GM12891 (cell line): ENCODE results near the gene KRT4.

Experiments used
- DNase-seq: peaks from one replicate; pipeline ENCODE4 v3.0.0; 2011; ENCODE audit warnings: low spot score; ENCODE audit not compliant: insufficient read length
- FAIRE-seq: peaks from 2 replicates; lab custom pipeline; 2011; peaks lifted over from hg19 to GRCh38; lab: Jason Lieb, UNC
- PAX5 ChIP-seq: IDR thresholded peaks from 2 replicates; pipeline ENCODE4 v1.6.1; 2011; ENCODE audit warnings: low read length, moderate library complexity, mild to moderate bottlenecking; ENCODE audit not compliant: insufficient read depth, severe bottlenecking
- POLR2A ChIP-seq: IDR thresholded peaks from 2 replicates; pipeline ENCODE4 v1.6.1; 2011; ENCODE audit warnings: low read depth, low read length, control low read depth
- POLR2AphosphoS5 ChIP-seq: IDR thresholded peaks from 2 replicates; pipeline ENCODE4 v1.6.1; 2011; ENCODE audit warnings: low read depth, low read length, control low read depth
- POU2F2 ChIP-seq: IDR thresholded peaks from 2 replicates; pipeline ENCODE4 v1.6.1; 2011; ENCODE audit warnings: low read depth, mild to moderate bottlenecking, control low read depth, low read length, moderate library complexity
- SPI1 ChIP-seq: IDR thresholded peaks from 2 replicates; pipeline ENCODE4 v1.6.1; 2011; ENCODE audit warnings: low read depth, low read length, control low read depth
- TAF1 ChIP-seq: IDR thresholded peaks from 2 replicates; pipeline ENCODE4 v1.6.1; 2011; ENCODE audit warnings: low read depth, low read length, control low read depth

Gene KRT4

GRCh38 chr12:52848661-52849255, 34.8 kb upstream of the KRT4 start, which contains the start of gene KRT78:
KRT78 (minus strand) TSS chr12:52848994; CDS start chr12:52848930, 64 bp downstream.
- FAIRE-seq (no peak), DNase-seq (no peak)
- no peak for TF ChIP-seq PAX5
- TF ChIP-seq POU2F2 = no peak
- TF ChIP-seq POLR2A = no peak
- TF ChIP-seq TAF1 = no peak
- TF ChIP-seq SPI1 = no peak
- TF ChIP-seq POLR2AphosphoS5 = no peak

- no peak for FAIRE-seq
- TF ChIP-seq TAF1 (no peak), SPI1 (no peak), POLR2A (no peak), POLR2AphosphoS5 (no peak), PAX5 (no peak), POU2F2 (no peak)
- no peak for DNase-seq
Measured at GRCh38 chr12:52847335-52848102, 33.6 kb upstream of the KRT4 start.

GRCh38 chr12:52846356-52846970, 32.5 kb upstream of the KRT4 start:
- no peak for DNase-seq
- TF ChIP-seq POLR2A = no peak
- no peak for TF ChIP-seq SPI1
- TF ChIP-seq TAF1 = no peak
- no peak for TF ChIP-seq POU2F2
- TF ChIP-seq PAX5 = no peak
- TF ChIP-seq POLR2AphosphoS5 = no peak
- FAIRE-seq = no peak

DNA sequence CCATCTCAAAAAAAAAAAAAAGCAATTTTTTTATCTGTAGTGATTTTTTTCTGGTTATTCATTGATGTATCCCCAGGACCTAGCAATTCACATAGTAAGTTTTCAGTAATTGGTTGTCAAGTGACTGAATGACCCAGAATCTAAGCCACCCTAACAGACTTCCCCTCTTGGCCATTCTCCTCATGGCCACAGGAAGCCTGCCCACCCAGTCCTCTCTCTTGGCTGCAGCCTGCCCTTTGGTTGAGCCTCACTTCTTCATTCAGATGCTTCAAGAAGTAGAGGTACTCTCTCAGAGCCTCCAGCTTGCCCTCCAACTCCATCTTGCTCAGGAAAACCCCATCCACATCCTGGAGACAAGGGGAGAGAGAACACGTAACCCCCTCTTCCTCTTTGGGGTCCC, 32.0 kb upstream of the KRT4 start:
- FAIRE-seq (no peak), DNase-seq (no peak)
- no peak for TF ChIP-seq POLR2A
- TF ChIP-seq POLR2AphosphoS5 = no peak
- TF ChIP-seq POU2F2 = no peak
- no peak for TF ChIP-seq SPI1
- no peak for TF ChIP-seq PAX5
- TF ChIP-seq TAF1 = no peak

GRCh38 chr12:52844386-52844785, 30.5 kb upstream of the KRT4 start:
- TF ChIP-seq POLR2AphosphoS5 (no peak), SPI1 (no peak), TAF1 (no peak), POU2F2 (no peak), POLR2A (no peak), PAX5 (no peak)
- FAIRE-seq (no peak), DNase-seq (no peak)

GRCh38 chr12:52839436-52840105, 25.7 kb upstream of the KRT4 start:
- FAIRE-seq (no peak), DNase-seq (no peak)
- TF ChIP-seq PAX5 = no peak
- TF ChIP-seq POLR2A = no peak
- no peak for TF ChIP-seq SPI1
- no peak for TF ChIP-seq POU2F2
- no peak for TF ChIP-seq TAF1
- TF ChIP-seq POLR2AphosphoS5 = no peak

GRCh38 chr12:52838609-52839435, 24.9 kb upstream of the KRT4 start:
- no peak for TF ChIP-seq PAX5
- TF ChIP-seq TAF1 = no peak
- TF ChIP-seq POLR2A = no peak
- no peak for TF ChIP-seq SPI1
- no peak for TF ChIP-seq POU2F2
- no peak for TF ChIP-seq POLR2AphosphoS5
- no peak for DNase-seq
- FAIRE-seq = no peak

DNA sequence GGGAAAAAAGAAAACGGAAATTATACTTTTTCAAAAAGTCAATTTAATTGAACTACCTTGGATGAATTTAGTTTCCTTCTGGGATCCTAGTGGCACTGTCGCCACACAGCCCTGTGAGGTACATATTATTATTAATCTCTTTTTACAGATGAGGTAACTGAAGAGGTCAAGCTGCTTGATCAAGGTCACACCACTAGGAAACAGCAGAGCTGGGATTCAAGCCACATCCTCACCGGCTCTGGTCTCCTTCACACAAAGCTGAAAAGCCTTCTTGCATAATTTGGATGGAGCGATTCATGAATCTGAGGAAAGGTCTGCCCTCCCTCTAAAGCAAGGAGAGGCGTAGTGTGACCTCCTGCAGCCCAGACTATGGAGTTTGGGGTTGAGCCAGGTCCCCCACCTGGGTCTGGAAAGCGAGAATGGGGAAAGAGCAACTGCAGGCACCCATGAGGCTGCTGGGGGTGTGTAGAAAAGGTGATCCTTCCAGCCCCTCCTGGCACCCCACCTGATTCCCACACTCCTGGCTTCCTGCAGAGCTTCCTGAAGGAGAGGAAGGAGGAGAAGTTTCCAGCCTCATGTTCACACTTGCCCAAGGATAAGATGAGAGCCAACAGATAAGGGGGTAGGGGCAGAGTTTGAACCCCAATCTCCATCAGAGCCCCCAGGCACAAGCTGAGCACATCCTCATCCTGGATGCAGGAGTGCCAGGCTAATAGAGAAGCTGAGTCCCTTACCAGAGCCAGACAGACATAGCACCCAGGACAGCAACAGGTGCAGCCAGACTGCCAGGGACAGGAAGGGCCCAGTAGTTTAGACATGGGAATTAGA, 24.1 kb upstream of the KRT4 start:
- DNase-seq = no peak
- TF ChIP-seq POLR2AphosphoS5 = no peak
- TF ChIP-seq SPI1 = no peak
- no peak for TF ChIP-seq POLR2A
- TF ChIP-seq PAX5 = no peak
- no peak for TF ChIP-seq TAF1
- no peak for TF ChIP-seq POU2F2
- FAIRE-seq = no peak
